HepG2 (cell line): ENCODE measurements around the gene CEL. TPM values are rescaled to one million over a fixed set of nuclear protein-coding genes. Genes with fewer than 3 reads are reported as not detected.

ENCODE experiments used
- ATAC-seq: fragments of 200-7000 bp; cut with Tn5 transposase; 3 replicates; pipeline ENCODE4 v1.9.1; 2020; ENCODE audit warnings: mild to moderate bottlenecking, moderate library complexity
- BruUV-seq: library from RNA; stranded (reverse); fragments of 400-500 nt; replicated peaks from 2 replicates; lab custom pipeline; 2021; lab: Mats Ljungman, UMichigan
- CTCF ChIA-PET: fragments of 300-600 bp; formaldehyde crosslinking; extraction: SDS; loops from one replicate; lab custom pipeline; 2021; ENCODE audit warnings: low total read pairs, inconsistent platforms, low intra/inter-chr PET ratio; lab: Yijun Ruan, JAX
- POLR2A ChIA-PET: fragments of 350-600 bp; sonication (Branson Sonifier 250); formaldehyde crosslinking; loops from one replicate; lab custom pipeline; 2020; ENCODE audit warnings: antibody characterized with exemption, inconsistent platforms; lab: Yijun Ruan, JAX
- DNase-seq: peaks from one replicate; pipeline ENCODE4 v3.0.0-alpha.2; 2015; ENCODE audit warnings: low spot score
- FAIRE-seq: peaks from 3 replicates; lab custom pipeline; 2011; peaks lifted over from hg19 to GRCh38; lab: Jason Lieb, UNC
- H2AFZ ChIP-seq: one replicate; pipeline ENCODE4 v1.6.1; 2011; ENCODE audit warnings: low read length, inconsistent platforms
- H3K27ac ChIP-seq: fragments of 300-600 bp; 3 replicates; pipeline ENCODE4 v1.8.0; 2011; ENCODE audit warnings: mixed run types, mild to moderate bottlenecking, mixed read lengths, low read length, inconsistent platforms; ENCODE audit not compliant: insufficient read depth; ENCODE audit errors: extremely low read length
- H3K27me3 ChIP-seq, 2 experiments: fragments of 200-600 bp in 1 of 2; 2 replicates in 1 of 2; 3 replicates in 1 of 2; pipeline versions ENCODE4 v1.6.0 to v1.8.0; 2011; ENCODE audit warnings: low read length in 2 of 2, mild to moderate bottlenecking in 2 of 2, moderate library complexity in 2 of 2, inconsistent platforms in 1 of 2; ENCODE audit not compliant: insufficient read depth in 2 of 2, control insufficient read depth in 1 of 2
- H3K36me3 ChIP-seq, 2 experiments: fragments of 200-600 bp in 1 of 2; replicated peaks in 1 of 2; 2 replicates in 1 of 2; 3 replicates in 1 of 2; pipeline versions ENCODE4 v1.5.1 to v1.8.0; 2011; ENCODE audit warnings: low read length in 2 of 2, inconsistent platforms in 1 of 2; ENCODE audit not compliant: insufficient read depth in 2 of 2, control insufficient read depth in 1 of 2
- H3K4me1 ChIP-seq: 2 replicates; pipeline ENCODE4 v1.5.1; 2012; ENCODE audit warnings: low read length, inconsistent platforms; ENCODE audit not compliant: insufficient read depth
- H3K4me2 ChIP-seq: 2 replicates; pipeline ENCODE4 v1.6.0; 2011; ENCODE audit warnings: low read depth, low read length, inconsistent platforms
- H3K4me3 ChIP-seq, 3 experiments: fragments of 200-600 bp in 1 of 3; sonication (generic), shearing (Covaris generic) in 1 of 3; replicated peaks in 1 of 3; 2 replicates each; pipeline ENCODE4 v1.5.1; 2011 to 2016; ENCODE audit warnings: low read length in 3 of 3, inconsistent platforms in 2 of 3, low read depth in 2 of 3, mild to moderate bottlenecking in 2 of 3, control low read depth in 1 of 3, mixed read lengths in 1 of 3; ENCODE audit not compliant: insufficient read depth in 1 of 3
- H3K79me2 ChIP-seq: one replicate; pipeline ENCODE4 v1.6.1; 2011; ENCODE audit warnings: low read length, inconsistent platforms; ENCODE audit not compliant: insufficient read depth
- H3K9ac ChIP-seq: 2 replicates; pipeline ENCODE4 v1.6.0; 2011; ENCODE audit warnings: mild to moderate bottlenecking, low read depth, low read length, inconsistent platforms; ENCODE audit not compliant: insufficient read depth
- H3K9me3 ChIP-seq: 2 replicates; pipeline ENCODE4 v1.5.1; 2012; ENCODE audit warnings: mild to moderate bottlenecking, low read length
- H4K20me1 ChIP-seq: 2 replicates; pipeline ENCODE4 v1.6.0; 2011; ENCODE audit warnings: inconsistent platforms, mild to moderate bottlenecking, low read length, moderate library complexity; ENCODE audit not compliant: insufficient read depth
- EEA1 ChIP-seq: sonication (generic); formaldehyde crosslinking; IDR thresholded peaks from 2 replicates; pipeline ENCODE4 v1.5.1; 2020; ENCODE audit warnings: mild to moderate bottlenecking, missing genetic modification reagents, borderline replicate concordance
- FOXO1 ChIP-seq: sonication (generic); formaldehyde crosslinking; IDR thresholded peaks from 2 replicates; pipeline ENCODE4 v1.4.0; 2020; ENCODE audit warnings: missing genetic modification reagents
- ZBTB8A ChIP-seq: sonication (generic); formaldehyde crosslinking; IDR thresholded peaks from 2 replicates; pipeline ENCODE4 v1.4.0; 2020; ENCODE audit warnings: mild to moderate bottlenecking, low read depth, missing genetic modification reagents, borderline replicate concordance
- ZIK1 ChIP-seq: sonication (generic); formaldehyde crosslinking; IDR thresholded peaks from 2 replicates; pipeline ENCODE4 v1.5.0; 2020; ENCODE audit warnings: mild to moderate bottlenecking, low read depth, missing genetic modification reagents, borderline replicate concordance
- ZNF292 ChIP-seq: sonication (generic); formaldehyde crosslinking; IDR thresholded peaks from 2 replicates; pipeline ENCODE4 v1.8.1; 2022; ENCODE audit warnings: mild to moderate bottlenecking, low read depth, missing genetic modification reagents, borderline replicate concordance
- ZNF441 ChIP-seq: sonication (generic); formaldehyde crosslinking; IDR thresholded peaks from 2 replicates; pipeline ENCODE4 v1.7.0; 2021; ENCODE audit warnings: missing genetic modification reagents, borderline replicate concordance
- WGBS: methylation state at CpG from one replicate; pipeline ENCODE4 v1.1.6; 2017; ENCODE audit warnings: low lambda C conversion rate; 5-methylcytosine and 5-hydroxymethylcytosine counted together
- in situ Hi-C: cut with HindIII; loops from 2 replicates; pipeline ENCODE4 v1.10.0; 2017; ENCODE audit warnings: low pct_unique_long_range_greater_than_20kb; ENCODE audit not compliant: extremely low pct_ligation_motif_present
- intact Hi-C: fragments of 100-400 bp; cut with micrococcal nuclease; formaldehyde crosslinking; loops from one replicate; pipeline ENCODE4 v1.10.0; 2022; ENCODE audit not compliant: unreplicated experiment
- polyA plus RNA-seq, 8 experiments: library from polyadenylated mRNA; depleted of rRNA in 3 of 8; stranded (reverse) in 7 of 8; unstranded in 1 of 8; fragments of >200 nt; fragmentation: Illumina TruSeq in 4 of 8; extraction: Trizol in 4 of 8; gene quantifications; 2 replicates each; pipeline versions ENCODE4 v1.2.1 to v1.2.3, GENCODE V29; 2011 to 2016; ENCODE audit warnings: low read depth in 4 of 8, missing spikeins in 1 of 8, mixed read lengths in 1 of 8; ENCODE audit not compliant: insufficient read depth in 1 of 8
- total RNA-seq, 5 experiments: library from RNA; depleted of rRNA; stranded (reverse); fragments of >200 nt; fragmentation: Illumina TruSeq; extraction: Trizol; gene quantifications; 2 replicates each; pipeline ENCODE4 v1.2.3, GENCODE V29; 2016; ENCODE audit warnings: low read depth in 1 of 5
- TF ChIP-seq, protein P1 (sequence below): sonication (generic); formaldehyde crosslinking; IDR thresholded peaks from 2 replicates; pipeline ENCODE4 v1.5.0; 2020; ENCODE audit warnings: mild to moderate bottlenecking, missing genetic modification reagents
- TF ChIP-seq, protein P2 (sequence below): IDR thresholded peaks from 2 replicates; pipeline ENCODE4 v1.6.1; 2012; ENCODE audit warnings: low read depth, low read length, improper control_type of control experiment
- TF ChIP-seq, protein P3 (sequence below): sonication (generic); formaldehyde crosslinking; IDR thresholded peaks from 2 replicates; pipeline ENCODE4 v1.4.0; 2020; ENCODE audit warnings: missing genetic modification reagents
- TF ChIP-seq, protein P4 (sequence below): sonication (generic); formaldehyde crosslinking; conservative IDR thresholded peaks from 2 replicates; pipeline ENCODE4 v1.4.0; 2020; ENCODE audit warnings: missing genetic modification reagents

Gene CEL
- total and polyA plus RNA-seq, 2 of the 13 experiments (the other 11 are each of a cell fraction or from before 2014, with no cell fraction given): 0.63 to 1.5 TPM

DNA sequence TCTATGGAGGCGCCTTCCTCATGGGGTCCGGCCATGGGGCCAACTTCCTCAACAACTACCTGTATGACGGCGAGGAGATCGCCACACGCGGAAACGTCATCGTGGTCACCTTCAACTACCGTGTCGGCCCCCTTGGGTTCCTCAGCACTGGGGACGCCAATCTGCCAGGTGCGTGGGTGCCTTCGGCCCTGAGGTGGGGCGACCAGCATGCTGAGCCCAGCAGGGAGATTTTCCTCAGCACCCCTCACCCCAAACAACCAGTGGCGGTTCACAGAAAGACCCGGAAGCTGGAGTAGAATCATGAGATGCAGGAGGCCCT is 3.2 kb downstream of the CEL start (continued):
- TF ChIP-seq, protein P1, sequence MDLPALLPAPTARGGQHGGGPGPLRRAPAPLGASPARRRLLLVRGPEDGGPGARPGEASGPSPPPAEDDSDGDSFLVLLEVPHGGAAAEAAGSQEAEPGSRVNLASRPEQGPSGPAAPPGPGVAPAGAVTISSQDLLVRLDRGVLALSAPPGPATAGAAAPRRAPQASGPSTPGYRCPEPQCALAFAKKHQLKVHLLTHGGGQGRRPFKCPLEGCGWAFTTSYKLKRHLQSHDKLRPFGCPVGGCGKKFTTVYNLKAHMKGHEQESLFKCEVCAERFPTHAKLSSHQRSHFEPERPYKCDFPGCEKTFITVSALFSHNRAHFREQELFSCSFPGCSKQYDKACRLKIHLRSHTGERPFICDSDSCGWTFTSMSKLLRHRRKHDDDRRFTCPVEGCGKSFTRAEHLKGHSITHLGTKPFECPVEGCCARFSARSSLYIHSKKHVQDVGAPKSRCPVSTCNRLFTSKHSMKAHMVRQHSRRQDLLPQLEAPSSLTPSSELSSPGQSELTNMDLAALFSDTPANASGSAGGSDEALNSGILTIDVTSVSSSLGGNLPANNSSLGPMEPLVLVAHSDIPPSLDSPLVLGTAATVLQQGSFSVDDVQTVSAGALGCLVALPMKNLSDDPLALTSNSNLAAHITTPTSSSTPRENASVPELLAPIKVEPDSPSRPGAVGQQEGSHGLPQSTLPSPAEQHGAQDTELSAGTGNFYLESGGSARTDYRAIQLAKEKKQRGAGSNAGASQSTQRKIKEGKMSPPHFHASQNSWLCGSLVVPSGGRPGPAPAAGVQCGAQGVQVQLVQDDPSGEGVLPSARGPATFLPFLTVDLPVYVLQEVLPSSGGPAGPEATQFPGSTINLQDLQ (CRISPR knock-in tag): no peak
- TF ChIP-seq ZIK1: no peak
- TF ChIP-seq ZNF441 (CRISPR knock-in tag): no peak
- TF ChIP-seq ZNF292: no peak

DNA sequence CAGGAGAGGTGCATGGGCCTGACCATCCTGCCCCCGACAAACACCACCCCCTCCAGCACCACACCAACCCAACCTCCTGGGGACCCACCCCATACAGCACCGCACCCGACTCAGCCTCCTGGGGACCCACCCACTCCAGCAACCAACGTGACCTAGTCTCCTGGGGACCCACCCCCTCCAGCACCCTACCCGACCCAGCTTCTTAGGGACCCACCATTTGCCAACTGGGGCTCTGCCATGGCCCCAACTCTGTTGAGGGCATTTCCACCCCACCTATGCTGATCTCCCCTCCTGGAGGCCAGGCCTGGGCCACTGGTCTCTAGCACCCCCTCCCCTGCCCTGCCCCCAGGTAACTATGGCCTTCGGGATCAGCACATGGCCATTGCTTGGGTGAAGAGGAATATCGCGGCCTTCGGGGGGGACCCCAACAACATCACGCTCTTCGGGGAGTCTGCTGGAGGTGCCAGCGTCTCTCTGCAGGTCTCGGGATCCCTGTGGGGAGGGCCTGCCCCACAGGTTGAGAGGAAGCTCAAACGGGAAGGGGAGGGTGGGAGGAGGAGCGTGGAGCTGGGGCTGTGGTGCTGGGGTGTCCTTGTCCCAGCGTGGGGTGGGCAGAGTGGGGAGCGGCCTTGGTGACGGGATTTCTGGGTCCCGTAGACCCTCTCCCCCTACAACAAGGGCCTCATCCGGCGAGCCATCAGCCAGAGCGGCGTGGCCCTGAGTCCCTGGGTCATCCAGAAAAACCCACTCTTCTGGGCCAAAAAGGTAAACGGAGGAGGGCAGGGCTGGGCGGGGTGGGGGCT is 4.6 kb downstream of the CEL start:
- Histone ChIP-seq H3K36me3 (peaks cover 0 to 1% of the 10 kb centered on the region in 2 experiments; a peak in 1 of 5 replicates), H3K27me3 (no peaks in the 10 kb centered on the region), H3K9me3 (no peaks in the 10 kb centered on the region), H3K79me2 (no peaks in the 10 kb centered on the region), H3K4me3 (no peak overlapping the region), H3K9ac (no peak overlapping the region), H4K20me1 (no peaks in the 10 kb centered on the region), H2AFZ (no peak overlapping the region), H3K27ac (no peak overlapping the region), H3K4me1 (peaks cover 6% of the 10 kb centered on the region), H3K4me2 (no peak overlapping the region)
- ATAC-seq (no peak), DNase-seq (no peak), FAIRE-seq (no peak)
- in situ Hi-C loops (no loop called here), intact Hi-C loops (no loop called here)
- no TSS peak for BruUV-seq
- WGBS: 87% methylated on average over 9 of the region's 25 CpGs
- ChIA-PET POLR2A (no interaction called here), CTCF (no interaction called here)
- TF ChIP-seq, protein P2, sequence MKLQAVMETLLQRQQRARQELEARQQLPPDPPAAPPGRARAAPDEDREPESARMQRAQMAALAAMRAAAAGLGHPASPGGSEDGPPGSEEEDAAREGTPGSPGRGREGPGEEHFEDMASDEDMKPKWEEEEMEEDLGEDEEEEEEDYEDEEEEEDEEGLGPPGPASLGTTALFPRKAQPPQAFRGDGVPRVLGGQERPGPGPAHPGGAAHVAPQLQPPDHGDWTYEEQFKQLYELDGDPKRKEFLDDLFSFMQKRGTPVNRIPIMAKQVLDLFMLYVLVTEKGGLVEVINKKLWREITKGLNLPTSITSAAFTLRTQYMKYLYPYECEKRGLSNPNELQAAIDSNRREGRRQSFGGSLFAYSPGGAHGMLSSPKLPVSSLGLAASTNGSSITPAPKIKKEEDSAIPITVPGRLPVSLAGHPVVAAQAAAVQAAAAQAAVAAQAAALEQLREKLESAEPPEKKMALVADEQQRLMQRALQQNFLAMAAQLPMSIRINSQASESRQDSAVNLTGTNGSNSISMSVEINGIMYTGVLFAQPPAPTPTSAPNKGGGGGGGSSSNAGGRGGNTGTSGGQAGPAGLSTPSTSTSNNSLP: no peak
- TF ChIP-seq FOXO1 (no peak), ZBTB8A (no peak), EEA1 (CRISPR knock-in tag) (no peak)
- TF ChIP-seq, protein P3, sequence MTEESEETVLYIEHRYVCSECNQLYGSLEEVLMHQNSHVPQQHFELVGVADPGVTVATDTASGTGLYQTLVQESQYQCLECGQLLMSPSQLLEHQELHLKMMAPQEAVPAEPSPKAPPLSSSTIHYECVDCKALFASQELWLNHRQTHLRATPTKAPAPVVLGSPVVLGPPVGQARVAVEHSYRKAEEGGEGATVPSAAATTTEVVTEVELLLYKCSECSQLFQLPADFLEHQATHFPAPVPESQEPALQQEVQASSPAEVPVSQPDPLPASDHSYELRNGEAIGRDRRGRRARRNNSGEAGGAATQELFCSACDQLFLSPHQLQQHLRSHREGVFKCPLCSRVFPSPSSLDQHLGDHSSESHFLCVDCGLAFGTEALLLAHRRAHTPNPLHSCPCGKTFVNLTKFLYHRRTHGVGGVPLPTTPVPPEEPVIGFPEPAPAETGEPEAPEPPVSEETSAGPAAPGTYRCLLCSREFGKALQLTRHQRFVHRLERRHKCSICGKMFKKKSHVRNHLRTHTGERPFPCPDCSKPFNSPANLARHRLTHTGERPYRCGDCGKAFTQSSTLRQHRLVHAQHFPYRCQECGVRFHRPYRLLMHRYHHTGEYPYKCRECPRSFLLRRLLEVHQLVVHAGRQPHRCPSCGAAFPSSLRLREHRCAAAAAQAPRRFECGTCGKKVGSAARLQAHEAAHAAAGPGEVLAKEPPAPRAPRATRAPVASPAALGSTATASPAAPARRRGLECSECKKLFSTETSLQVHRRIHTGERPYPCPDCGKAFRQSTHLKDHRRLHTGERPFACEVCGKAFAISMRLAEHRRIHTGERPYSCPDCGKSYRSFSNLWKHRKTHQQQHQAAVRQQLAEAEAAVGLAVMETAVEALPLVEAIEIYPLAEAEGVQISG (CRISPR knock-in tag): no peak
- TF ChIP-seq, protein P4, sequence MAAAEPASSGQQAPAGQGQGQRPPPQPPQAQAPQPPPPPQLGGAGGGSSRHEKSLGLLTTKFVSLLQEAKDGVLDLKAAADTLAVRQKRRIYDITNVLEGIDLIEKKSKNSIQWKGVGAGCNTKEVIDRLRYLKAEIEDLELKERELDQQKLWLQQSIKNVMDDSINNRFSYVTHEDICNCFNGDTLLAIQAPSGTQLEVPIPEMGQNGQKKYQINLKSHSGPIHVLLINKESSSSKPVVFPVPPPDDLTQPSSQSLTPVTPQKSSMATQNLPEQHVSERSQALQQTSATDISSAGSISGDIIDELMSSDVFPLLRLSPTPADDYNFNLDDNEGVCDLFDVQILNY (CRISPR knock-in tag): no peak
